ENCODE measurements around the gene RGS3. TPM values are rescaled to one million over a fixed set of nuclear protein-coding genes. Genes with fewer than 3 reads are reported as not detected.

RGS3 gene
- total RNA-seq, 1 donor, result 48.9 TPM

DNA sequence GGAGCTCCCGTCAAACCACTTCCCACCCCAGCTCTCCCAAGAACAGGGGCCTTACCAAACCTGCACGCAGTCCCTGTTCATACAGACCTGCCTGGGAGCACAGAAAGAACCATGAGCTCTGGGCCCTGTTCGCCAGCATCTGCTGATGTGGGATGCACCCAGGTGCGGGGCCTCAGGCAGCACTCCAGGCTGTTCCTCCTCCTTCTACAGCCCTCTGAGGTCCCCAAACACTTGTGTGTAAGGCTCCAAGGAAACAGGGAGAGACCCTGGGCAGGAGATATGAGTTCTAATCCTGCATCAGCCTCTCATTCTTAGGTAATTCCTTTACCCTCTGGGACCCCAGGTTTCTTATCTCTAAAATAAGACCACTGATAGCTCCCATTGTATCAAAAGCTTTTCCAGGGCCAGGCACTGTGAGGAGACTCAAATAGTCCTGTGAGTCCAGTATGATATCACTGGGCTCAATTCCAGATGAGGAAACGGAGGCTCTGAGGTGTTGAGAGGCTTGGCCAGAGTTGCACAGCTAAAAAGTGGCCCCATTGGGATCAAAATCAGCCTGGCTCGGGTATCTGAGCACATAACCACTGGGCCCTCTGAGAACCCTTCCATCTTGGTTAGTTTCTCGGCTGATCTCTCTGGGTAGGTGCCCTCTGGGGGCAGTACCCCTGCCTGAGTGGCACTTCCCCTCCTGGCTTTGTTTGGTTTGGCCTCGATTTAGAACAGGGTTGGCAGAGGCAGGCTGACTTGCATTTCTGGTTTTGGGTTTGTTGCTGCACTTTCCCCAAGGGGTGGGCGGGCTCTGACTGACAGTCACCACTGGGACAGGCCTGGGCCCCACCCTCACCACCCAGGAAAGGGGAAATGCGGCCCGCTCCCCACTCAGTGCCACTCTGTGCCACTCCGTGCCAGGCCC lies 116.8 kb downstream of the RGS3 start:
- H3K4me3 ChIP-seq (ENCODE audit: low read depth, low read length), result no peak overlapping the region
- peak; percentile 70 for DNase-seq (ENCODE audit: low read depth)
- TF ChIP-seq, protein P1, sequence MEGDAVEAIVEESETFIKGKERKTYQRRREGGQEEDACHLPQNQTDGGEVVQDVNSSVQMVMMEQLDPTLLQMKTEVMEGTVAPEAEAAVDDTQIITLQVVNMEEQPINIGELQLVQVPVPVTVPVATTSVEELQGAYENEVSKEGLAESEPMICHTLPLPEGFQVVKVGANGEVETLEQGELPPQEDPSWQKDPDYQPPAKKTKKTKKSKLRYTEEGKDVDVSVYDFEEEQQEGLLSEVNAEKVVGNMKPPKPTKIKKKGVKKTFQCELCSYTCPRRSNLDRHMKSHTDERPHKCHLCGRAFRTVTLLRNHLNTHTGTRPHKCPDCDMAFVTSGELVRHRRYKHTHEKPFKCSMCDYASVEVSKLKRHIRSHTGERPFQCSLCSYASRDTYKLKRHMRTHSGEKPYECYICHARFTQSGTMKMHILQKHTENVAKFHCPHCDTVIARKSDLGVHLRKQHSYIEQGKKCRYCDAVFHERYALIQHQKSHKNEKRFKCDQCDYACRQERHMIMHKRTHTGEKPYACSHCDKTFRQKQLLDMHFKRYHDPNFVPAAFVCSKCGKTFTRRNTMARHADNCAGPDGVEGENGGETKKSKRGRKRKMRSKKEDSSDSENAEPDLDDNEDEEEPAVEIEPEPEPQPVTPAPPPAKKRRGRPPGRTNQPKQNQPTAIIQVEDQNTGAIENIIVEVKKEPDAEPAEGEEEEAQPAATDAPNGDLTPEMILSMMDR (IDR thresholded peaks at IDR 0.05; ENCODE audit: insufficient read depth, low read length), result no peak

DNA sequence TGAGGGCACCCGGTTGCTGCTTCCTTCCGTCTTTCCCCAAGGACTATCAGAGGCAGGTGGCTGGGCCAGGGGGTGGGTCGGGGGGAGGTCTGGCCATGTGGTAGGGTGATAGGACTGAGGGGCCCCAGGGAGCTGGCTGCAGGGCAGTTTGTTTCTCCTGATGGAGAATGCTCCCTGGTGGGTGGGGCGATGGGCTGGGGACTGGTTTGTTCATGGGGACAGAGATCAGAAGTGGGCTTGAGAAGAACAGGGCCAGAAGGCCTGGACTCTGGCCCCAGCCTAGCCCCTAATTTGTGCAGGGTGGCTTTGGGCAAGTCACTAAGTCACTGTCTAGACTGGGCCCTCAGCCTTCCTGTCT lies 117.4 kb downstream of the RGS3 start:
- TF ChIP-seq, protein P1 (IDR thresholded peaks at IDR 0.05; ENCODE audit: insufficient read depth, low read length), result no peak
- H3K4me3 ChIP-seq (ENCODE audit: low read depth, low read length), result no peak overlapping the region
- no peak for DNase-seq (ENCODE audit: low read depth)

DNA sequence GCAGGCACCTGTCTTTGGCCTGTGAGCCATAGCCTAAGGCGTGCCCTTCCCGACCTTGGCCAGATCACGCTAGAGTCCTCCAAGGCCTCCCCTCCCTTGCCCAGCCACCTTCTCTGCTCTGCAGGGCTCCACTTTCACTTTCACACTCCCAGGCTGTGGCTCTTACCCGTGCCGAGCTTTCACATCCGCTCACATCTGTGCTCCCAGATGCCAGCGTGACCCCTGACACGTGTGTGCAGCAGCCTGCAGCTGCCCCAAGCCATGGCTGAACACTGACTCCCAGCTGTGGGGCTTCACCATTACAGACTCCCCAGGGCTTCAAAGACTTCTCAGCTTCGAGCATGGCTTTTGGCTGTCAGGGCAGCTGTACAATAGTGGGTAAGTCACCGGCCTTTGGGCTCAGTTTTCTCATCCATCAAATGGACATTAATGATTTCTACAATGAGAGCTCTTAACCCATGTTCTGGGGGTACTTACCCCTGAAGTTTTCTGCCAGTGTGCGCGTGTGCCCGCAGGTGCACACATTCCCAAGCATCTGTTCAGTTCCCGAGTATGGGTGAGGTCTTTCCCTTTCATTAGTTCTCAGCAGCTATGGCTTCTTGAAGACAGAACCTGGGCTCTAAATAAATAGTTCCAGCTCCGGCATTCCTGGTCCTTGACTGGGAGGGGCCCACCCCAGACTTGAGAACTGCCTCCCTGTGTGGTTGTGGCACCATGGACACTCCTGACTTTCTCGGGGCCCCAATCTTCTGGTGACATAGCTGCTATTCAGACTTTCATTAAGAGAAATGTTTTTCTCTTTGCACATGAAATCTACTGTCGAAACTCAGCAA lies 118.6 kb downstream of the RGS3 start:
- peak; percentile 68 for DNase-seq (ENCODE audit: low read depth)
- TF ChIP-seq, protein P1 (IDR thresholded peaks at IDR 0.05; ENCODE audit: insufficient read depth, low read length), result peak; percentile 21
- no peak overlapping the region for H3K4me3 ChIP-seq (ENCODE audit: low read depth, low read length)

DNA sequence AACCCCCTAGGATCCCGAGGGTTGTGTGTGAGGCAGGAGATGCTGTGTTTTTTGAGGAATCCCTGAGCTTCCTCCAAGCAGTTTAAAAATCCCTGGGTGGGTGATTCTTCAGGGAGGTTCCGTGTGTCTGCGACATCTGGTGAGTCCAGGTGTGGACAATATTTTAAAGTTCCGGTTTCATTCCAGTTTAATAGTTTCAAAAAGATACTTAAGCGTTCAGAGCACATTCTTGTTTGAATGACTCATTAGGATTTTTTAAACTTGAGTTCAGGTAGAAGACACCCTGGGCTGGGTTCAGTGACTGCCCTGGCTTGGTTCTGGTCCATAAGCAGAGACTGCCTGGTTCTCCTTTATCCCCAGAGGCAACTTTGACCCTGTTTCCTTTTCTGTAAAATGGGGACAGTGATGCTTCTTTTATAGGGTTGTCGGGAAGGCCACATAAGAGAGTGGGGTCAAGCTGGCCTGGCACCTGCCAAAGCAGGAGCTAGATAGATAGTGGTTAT lies 119.2 kb downstream of the RGS3 start:
- no peak overlapping the region for H3K4me3 ChIP-seq (ENCODE audit: low read depth, low read length)
- TF ChIP-seq, protein P1 (IDR thresholded peaks at IDR 0.05; ENCODE audit: insufficient read depth, low read length), result no peak
- DNase-seq (ENCODE audit: low read depth), result no peak

DNA sequence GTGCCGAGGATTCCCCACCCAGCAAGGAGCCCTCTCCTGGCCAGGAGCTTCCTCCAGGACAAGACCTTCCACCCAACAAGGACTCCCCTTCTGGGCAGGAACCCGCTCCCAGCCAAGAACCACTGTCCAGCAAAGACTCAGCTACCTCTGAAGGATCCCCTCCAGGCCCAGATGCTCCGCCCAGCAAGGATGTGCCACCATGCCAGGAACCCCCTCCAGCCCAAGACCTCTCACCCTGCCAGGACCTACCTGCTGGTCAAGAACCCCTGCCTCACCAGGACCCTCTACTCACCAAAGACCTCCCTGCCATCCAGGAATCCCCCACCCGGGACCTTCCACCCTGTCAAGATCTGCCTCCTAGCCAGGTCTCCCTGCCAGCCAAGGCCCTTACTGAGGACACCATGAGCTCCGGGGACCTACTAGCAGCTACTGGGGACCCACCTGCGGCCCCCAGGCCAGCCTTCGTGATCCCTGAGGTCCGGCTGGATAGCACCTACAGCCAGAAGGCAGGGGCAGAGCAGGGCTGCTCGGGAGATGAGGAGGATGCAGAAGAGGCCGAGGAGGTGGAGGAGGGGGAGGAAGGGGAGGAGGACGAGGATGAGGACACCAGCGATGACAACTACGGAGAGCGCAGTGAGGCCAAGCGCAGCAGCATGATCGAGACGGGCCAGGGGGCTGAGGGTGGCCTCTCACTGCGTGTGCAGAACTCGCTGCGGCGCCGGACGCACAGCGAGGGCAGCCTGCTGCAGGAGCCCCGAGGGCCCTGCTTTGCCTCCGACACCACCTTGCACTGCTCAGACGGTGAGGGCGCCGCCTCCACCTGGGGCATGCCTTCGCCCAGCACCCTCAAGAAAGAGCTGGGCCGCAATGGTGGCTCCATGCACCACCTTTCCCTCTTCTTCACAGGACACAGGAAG lies 120.2 kb downstream of the RGS3 start:
- TF ChIP-seq, protein P1 (IDR thresholded peaks at IDR 0.05; ENCODE audit: insufficient read depth, low read length), result no peak
- H3K4me3 ChIP-seq (ENCODE audit: low read depth, low read length), result no peak overlapping the region
- no peak for DNase-seq (ENCODE audit: low read depth)

Data from fibroblast of the aortic adventitia (primary cell).